Inferior parietal cortex (tissue), 1 donor: ENCODE measurements around the gene GCSH.
A peak's percentile ranks its signal among the peaks of the same experiment; 100 is the strongest.

Experiments used
- DNase-seq: peaks from one replicate; pipeline ENCODE4 v3.0.0-alpha.2; 2016; ENCODE audit errors: extremely low spot score

GCSH gene

DNA sequence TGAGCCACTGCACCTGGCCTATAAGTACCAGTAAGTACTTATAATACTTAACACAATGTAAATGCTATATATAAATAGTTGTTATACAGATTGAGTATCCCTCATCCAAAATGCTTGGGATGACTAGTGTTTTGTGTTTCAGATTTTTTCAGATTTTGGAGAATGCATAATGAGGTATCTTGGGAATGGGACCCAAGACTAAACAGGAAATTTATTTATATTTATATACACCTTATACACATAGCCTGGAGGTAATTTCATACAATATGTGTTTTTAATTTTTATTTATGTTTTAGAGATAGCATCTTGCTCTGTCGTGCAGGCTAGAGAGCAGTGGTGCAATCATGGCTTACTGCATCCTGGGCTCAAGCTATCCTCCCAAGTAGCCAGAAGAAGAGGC is 9.8 kb upstream of the GCSH start:
- DNase-seq = no peak

DNA sequence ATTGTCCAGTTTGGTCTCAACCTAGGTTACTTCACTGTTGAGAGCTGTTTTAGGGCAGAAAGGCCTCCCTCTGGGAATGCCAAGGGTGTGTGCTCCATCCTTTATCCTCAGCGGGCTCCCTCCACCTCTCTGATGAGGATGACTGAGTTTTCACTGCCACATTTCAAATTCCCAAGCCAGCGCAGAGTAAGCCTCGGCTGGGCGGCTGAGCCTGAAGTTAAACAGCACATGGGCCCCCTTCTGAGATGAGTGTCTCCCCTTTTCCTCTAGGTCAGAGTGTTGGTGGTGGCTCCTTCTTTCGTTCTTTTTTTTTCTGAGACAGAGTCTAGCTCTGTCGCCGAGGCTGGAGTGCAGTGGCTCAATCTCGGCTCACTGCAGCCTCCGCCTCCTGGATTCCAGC is 5.5 kb upstream of the GCSH start:
- no peak for DNase-seq

DNA sequence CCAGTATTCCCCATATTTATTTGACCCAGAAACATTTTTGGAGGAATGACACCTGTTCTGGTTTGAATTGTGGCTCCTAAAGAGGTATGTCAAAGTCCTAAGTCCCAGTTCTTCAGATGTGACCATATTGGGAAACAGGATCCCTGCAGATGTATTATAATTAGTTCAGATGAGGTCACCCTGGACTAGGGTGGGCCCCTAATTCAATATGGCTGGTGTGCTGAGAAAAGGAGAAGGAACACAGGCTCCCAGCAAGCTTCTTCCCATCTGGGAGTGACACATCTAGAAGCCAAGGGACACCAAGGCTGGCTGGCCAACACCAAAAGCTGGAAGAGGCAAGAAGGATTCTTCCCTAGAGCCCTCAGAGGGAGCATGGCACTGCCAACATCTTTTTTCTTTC is 3.8 kb upstream of the GCSH start:
- DNase-seq = no peak

DNA sequence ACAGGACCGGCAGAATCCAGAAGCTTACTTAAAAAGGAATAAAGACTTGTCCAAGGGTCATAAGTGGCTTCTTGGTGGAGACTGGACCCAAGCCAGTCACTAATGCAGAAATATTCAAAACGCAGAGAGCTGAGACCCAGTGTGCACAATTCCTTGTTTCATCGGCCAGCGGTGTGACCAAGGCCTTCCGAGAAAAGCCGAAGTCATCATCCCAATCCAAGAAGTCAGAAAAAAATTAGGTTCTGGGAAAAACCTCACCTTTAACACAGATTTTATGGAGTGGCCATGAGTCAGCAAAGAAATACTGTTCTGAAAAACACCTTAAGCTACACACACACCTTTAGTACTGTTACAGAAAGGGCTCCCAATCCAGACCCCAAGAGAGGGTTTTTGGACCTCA is 1.0 kb upstream of the GCSH start:
- DNase-seq = no peak

DNA sequence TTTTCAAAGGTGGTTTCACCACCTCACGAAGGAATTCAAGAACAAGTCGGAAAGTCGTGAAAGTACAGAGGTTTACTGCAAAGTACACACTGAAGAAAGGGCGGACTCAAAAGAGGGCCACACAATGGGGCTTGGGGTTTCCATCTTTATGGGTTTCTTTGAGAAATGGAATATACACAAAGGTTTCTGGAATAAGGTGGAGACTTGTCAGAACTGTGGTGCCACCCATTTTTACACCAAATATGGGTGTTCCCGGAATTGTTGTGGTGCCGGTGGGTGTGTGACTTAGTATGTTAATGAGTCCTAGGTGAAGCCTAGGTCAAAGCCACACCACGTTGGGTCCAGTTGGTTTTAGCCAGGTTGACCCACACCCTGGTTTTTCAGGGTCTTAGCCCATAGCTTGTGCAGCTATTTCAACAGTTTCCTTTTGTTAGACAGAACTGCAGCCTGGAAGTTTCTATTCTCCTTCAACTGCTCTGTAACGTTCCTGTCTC is 567 bp upstream of the GCSH start:
- no peak for DNase-seq

DNA sequence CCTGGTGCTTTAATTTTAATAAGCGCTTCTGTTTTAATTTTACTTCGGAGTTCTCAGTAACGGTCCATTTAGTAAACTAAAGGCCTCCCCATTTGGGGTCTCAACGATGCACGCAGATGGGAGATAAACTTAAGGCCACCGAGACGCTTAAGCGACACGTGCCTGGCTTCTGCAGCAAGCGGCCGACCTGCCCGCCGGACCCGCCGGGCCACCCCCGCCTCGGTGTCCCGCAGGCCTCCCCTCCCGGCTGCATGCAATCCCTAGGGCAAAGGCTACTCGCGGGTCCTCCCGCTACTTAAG is 592 bp downstream of the GCSH start:
- no peak for DNase-seq

DNA sequence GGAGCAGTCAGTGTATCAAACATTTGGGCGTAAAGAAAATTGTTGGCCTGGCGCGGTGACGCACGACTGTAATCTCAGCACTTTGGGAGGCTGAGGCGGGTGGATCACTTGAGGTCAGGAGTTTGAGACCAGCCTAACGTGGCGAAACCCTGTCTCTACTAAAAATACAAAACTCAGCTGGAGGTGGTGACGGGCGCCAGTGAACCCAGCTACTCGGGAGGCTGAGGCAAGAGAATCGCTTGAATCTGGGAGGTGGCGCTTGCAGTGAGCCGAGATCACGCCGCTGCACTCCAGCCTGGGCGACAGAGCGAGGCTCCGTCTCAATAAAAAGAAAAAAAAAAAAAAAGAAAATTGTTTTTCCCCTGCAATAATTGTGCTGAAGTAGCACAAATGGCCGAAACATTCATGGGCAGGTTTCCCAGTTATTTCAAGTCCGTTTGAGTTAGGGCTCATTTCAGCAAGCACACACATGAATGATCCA is 1.4 kb downstream of the GCSH start:
- DNase-seq = peak; percentile 25

DNA sequence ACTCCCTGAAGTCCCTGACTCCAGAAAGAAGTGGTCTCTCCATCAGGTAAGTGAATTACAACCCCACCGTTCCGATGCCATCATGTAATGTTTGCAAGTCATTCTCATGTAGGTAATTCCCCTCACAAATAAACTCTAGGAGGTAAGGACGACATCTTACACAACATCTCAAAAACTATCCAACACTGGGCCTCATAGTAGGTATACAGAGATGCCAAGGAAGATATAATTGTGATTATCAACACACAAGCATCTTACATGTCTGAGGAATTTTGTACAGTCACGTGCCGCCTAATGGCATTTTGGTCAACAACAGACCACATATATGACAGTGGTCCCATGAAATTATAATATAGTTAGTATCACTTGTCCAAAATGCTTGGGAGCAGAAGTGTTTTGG is 7.4 kb downstream of the GCSH start:
- no peak for DNase-seq

DNA sequence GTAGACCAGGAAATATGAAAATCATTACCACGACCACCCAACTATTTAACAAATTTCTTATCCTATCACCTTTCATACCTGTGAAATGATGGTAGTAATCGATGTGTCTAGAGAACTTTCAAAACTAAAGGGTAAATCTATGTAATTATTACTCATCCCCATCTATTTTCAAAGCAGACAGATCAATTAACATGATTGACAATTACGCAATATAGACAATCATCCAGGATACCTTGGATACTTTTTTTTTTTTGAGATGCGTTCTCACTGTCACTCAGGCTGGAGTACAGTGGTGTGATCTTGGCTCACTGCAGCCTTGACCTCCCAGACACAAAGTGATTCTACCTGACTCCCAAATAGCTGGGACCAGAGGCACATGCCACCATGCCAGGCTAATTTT is 15.2 kb downstream of the GCSH start:
- no peak for DNase-seq

DNA sequence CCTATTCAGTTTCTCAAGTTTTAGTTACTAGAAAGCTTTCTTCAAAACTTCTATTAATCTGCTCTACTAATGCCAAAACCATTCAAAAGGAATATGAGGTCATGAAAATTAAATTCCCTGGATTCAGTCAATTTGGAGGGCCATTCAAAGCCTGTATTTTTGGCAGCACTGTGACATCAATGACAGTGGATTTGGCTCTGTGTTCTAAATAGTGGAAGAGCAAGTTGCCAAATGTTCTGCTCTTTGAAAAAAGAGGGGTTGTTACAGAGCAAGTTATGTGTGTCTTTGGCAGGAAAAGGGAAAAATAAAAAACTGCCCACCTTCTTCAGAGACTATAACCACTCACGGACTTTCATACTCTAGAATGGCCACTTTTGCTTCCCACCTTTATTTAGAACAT is 16.0 kb downstream of the GCSH start:
- DNase-seq = no peak

DNA sequence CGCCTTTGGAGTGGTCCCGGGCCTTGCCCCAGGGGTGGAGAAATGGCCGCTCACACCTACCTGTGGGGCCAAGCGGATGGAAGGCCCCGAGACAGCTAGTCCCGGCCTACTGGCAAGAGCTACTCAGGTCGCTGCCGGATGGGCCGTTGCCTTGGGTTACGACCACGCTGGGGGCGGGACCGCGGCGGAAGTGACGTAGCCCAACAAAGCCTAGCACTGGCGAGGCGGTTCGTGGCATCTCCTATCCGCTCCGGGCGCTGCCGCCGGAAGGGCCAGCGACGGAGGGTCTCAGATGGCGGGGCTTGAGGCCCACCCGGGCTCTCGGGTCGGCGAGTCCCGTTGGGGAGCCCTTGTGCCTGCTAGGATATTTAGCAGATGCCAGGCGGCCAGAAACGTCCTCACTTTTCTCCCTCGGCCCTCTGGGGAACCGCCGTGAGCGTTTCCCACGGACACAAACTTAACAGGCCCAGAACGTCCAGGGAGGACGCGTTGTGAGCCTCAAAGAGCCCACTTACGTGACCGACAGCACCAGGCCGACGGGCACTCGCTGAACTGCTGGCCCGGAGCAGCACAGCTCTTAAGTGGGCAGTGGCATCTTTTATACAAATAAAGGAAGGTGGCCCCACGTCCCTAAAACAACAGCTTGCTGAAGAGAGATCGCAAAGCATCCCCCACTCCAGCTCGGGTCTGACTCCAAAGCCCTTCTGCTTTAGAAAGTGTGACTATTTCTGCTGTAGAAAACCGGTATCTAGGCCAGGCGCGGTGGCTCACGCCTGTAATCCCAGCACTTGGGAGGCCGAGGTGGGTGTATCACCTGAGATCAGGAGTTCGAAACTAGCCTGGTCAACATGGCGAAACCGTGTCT is 18.9 kb downstream of the GCSH start, which contains the start of gene C16orf46:
Gene C16orf46 (minus strand): TSS at position 163 of the 865 bp plus-strand sequence. CDS start 13,283 bp downstream, outside the sequence.
- DNase-seq = peak; percentile 98

DNA sequence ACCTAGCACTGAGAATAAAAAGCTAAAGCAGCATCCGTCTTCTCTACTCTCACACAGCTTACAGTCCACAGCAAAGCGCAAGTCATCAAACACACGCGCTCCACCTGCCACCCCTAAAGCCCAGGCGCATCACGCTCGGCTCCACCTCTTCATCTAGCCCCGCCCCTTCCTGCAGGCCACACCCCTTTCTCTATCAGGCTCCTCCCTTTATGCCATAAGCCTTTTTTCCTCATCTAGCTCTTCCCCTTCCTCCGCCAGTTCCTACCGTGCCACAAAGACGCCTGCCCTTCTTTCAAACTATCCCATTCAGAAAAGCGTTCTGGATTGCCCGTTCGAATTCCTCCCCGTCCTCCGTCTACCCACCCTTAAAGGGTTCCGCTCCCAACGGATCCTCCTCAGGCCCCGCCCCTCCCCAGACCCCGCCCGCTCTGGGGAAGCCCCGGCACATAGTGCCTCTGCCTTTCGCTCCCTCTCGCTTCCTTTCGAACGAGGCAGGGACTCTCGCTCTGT is 19.6 kb downstream of the GCSH start:
- DNase-seq = no peak

DNA sequence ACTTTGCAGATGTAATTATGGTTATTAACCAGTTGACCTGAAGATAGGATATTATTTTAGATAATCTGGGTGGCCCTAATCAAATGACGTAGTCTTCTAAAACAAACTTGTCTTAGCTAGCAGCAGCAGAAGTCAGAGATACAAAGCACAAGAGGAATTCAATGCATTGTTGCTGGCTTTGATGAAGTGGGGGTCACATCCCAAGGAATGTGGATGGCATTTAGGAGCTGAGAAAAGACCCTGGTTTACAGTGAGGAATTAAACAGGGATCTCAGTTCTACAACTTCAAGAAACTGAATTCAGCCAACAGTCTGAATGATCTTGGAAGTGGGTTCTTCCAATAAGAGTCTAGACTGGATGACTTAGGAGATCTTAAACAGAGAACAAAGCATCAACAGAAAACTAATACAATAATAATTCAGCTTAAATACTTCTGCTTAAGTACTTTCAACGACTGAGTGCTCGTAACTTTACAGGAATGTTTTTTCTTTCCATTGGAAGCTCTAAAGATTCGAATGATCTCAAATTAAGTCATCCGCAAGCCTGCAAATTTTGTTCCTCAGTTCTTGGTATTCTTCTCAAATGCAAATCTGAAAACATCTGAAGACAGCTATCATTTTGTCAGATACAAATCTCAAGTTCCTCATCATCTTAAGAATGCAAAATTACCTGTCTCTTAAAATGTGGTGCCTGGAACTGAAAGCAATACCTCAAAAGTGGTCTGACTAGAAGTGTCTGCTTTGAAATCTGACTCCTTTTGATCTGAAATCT is 22.4 kb downstream of the GCSH start:
- DNase-seq = no peak

DNA sequence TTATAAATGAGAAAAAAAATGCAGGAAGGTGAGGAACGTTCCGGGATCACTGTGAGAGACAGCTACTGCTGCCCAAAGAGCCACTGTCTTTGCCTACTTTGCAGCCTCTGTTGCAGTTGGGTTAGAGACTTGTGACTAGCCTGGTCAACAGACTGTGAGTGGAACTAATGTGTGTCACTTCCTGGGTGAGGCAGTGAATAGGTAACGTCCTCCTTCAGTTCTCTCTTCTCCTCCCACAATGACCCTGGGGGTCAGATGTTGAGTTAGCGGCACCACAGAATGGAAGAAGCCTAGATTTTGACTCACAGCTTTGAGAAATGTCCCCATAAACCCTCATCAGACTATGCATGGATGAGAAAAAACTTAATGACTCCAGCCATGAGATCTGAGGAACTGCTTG is 24.4 kb downstream of the GCSH start:
- DNase-seq = no peak

DNA sequence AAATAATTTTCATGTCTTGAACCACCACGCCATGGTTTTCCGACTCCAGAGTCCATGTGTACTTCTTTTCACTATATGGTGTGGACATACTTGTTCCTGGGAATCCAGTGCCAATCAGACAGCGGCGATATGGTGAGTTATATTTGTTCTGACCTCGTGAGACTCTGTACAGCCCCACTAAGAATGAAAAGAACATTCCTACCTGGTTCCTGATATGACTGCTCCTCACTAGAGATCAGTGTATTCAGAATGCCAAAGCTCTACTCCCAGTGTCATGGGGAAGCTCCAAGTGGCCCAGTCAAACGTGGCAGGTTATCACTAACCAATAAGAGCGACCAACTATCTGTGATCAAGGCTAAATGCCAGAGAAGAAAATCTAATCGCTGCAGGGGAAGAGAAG is 25.2 kb downstream of the GCSH start:
- DNase-seq = no peak

DNA sequence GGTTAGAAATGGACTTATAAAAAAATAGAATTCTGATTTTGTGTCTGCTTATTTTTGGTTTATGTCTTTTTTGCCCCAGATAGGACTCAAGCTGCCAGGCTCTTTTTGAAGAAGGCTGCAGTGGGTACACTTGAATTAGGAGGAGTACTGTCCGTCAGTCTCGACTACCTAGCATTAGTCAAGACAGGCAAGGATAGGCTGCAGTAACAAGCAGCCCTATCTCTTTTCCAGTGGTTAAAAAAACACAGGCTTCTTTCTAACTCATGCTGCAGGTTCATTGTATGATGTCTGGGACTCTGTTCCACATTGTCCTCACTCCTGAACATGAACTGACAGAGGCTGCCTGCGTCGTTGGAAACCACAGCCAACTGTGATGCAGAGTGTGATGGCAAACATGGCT is 27.1 kb downstream of the GCSH start:
- DNase-seq = no peak

DNA sequence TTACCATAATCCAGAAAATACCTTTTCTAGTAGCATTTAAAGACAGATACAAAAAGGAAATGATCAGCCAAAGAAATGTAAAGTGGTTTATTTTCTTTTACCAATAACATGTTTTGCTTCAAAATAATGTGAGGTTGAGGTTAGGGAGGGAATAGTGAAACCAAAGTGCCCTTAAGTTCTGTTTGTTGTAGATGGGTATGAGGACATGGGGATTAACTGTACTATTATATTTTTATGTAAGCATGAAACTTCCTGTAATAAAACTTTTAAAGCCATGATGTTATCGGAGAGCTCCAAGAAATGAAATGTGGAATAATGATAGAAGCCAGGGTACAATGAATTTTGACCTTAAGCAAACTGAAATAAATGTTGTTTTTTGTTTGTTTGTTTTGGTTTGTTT is 29.0 kb downstream of the GCSH start:
- no peak for DNase-seq

DNA sequence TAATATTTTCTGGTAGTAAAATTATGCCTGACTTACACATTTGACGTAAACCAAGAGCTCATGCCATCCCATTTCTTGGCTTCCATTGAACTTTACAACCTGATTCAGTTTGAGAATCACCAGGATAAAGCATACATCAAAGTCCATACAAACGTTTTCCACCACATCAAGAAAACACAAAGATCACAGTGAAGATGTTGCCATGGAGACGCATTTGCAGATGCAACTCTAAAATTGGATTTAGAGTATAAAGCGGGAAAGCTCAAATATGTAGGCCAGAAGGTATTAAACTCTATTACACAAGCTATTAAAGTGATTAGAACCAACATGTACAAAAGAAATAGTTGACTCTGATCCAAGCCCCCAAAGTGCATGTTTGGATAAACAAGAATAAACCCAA is 29.5 kb downstream of the GCSH start:
- DNase-seq = peak; percentile 25

DNA sequence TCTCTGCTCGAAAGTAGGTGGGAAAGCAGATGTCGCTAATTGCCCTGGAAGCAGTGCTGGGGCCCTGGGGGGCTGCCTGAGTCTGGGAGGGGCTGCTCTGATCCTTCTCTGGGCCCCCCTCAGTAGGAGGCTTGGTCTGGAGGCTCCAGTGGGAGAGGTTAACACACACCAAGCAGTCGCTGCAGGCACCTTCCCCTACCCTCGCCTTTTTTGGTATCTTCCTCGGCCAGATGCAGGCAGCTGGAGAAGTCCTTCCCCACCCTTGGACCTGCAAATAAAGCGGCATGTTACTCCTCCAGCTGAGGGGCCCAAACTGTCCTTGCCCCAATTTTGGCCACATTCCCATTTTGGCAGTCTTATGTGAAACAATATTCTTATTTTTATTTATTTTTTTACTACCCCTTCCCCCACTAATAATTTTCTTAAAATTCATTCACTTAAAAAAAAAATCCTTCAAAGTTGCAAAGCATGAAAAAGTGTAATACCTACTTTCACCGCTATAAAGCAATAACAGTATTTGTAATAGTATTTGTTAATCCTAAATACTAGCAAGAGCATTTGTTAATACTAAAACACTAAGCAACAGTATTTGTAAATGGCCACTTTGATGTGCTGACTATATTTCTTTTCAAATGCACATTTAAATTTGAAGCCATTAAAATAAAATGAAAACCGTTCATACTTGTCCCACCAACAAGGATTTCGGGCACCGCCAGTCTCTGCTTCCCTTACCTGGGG is 34.2 kb downstream of the GCSH start:
- DNase-seq = no peak

DNA sequence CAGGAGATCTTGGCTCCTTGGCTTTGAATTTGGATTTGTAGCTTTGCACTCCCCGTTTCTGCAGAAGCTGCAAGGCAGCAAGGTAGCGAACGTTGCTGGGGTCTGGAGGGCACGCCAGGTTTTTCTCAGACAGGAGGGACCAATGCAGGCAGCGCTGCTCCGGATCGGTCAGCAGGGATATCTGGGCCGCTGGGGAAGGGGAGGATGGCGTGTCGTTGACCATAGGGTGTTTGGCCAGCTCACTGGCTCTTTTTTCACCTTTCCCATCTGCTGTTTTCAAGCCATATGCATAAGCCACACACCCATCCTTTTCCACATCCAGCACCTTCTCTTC is 34.9 kb downstream of the GCSH start:
- DNase-seq = no peak

DNA sequence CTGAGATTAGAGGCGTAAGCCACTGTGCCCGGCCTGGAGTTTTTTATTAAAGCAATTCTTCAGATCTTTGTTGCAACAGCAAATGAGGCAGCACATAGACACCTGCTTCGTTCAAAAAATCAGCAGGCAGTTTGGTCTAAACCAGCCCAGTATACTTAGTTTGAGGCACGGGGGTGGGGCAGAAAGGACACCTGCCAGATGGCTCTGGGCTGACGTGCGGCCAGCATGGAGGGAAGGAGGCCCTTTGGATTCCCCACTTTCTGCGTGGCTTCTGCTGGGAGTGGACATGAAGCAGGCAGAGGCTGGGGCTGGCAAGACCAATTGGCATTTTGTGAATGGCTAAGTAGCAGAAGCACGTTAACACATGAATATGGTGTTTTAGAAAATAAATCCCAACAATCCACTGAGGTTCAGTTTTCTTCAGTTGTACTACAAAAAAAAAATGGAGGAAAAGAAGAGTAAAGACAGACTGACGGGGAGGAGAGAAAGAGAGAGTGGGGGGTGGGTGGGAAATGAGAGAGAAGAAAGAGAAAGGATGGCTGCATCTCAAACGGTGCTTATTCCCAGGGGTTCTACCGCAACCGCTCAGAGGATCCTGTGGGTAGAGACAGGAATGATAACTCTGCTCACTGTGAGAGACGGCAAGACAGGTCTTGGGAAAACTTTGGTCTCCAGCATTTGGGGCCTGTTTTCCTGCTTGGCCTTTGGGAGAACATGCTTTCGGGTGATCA is 35.5 kb downstream of the GCSH start:
- no peak for DNase-seq

DNA sequence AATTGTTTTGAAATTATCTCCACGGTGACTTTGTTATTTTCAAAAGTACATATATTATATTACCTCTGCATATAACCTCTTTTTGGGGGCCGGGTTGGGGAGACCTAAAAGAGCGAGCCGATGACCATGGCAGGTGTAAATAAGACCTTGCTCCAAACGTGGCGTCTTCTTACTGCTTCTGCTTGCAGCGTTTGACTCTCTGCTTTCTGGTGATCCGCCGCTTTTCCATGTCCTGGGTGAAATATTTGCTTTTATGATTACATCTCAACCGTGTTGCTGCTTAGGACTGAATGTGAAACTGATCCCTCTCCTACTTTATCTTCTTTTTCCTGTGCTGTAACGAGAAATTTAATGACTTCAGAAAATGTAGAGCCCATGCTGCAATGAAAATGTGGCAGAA is 42.4 kb downstream of the GCSH start:
- no peak for DNase-seq
